ENCODE data around the gene SYT7.

Gene SYT7

GRCh38 chr11:61505640-61506155 lies 75.2 kb downstream of the SYT7 start:
- POLR2A ChIA-PET = no interaction called here
- H3K36me3 ChIP-seq (ENCODE audit: control insufficient read depth in 2 of 2, insufficient read depth in 1 of 2, low read length in 2 of 2) = no peaks in the 10 kb centered on the region
- CTCF ChIA-PET = interaction anchor here (0.6 to 1.7 kb wide), 5 partner anchors 11 to 316 kb away, joined by 3 to 19 read pairs (median 4); no protein-coding TSS in a partner anchor
- no peak overlapping the region for H3K27ac ChIP-seq (ENCODE audit: extremely low read depth, low read depth, low read length)
- H3K4me3 ChIP-seq (ENCODE audit: low read depth, low read length) = no peak overlapping the region
- H3K9me3 ChIP-seq (ENCODE audit: control insufficient read depth, insufficient read depth, low read depth, low read length) = no peaks in the 10 kb centered on the region
- no peaks in the 10 kb centered on the region for H3K4me1 ChIP-seq (ENCODE audit: control insufficient read depth, insufficient read depth, low read length)
- TF ChIP-seq, protein P1, sequence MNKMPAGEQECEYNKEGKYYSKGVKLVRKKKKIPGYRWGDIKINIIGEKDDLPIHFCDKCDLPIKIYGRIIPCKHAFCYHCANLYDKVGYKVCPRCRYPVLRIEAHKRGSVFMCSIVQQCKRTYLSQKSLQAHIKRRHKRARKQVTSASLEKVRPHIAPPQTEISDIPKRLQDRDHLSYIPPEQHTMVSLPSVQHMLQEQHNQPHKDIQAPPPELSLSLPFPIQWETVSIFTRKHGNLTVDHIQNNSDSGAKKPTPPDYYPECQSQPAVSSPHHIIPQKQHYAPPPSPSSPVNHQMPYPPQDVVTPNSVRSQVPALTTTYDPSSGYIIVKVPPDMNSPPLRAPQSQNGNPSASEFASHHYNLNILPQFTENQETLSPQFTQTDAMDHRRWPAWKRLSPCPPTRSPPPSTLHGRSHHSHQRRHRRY (tag by site-specific recombination; IDR thresholded peaks at IDR 0.05) = no peak
- TF ChIP-seq, protein P2, sequence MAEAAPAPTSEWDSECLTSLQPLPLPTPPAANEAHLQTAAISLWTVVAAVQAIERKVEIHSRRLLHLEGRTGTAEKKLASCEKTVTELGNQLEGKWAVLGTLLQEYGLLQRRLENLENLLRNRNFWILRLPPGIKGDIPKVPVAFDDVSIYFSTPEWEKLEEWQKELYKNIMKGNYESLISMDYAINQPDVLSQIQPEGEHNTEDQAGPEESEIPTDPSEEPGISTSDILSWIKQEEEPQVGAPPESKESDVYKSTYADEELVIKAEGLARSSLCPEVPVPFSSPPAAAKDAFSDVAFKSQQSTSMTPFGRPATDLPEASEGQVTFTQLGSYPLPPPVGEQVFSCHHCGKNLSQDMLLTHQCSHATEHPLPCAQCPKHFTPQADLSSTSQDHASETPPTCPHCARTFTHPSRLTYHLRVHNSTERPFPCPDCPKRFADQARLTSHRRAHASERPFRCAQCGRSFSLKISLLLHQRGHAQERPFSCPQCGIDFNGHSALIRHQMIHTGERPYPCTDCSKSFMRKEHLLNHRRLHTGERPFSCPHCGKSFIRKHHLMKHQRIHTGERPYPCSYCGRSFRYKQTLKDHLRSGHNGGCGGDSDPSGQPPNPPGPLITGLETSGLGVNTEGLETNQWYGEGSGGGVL (tag by site-specific recombination; IDR thresholded peaks at IDR 0.05) = peak; percentile 77
- TF ChIP-seq ZNF624 (tag by site-specific recombination; IDR thresholded peaks at IDR 0.05) (no peak), ZXDB (tag by site-specific recombination; IDR thresholded peaks at IDR 0.05) (no peak), CTCF (tag by site-specific recombination; IDR thresholded peaks at IDR 0.05) (no peak), IKZF3 (tag by site-specific recombination; IDR thresholded peaks at IDR 0.05) (0 out of 2 replicates have a peak, but pooled peaks have one; percentile 18), ZNF221 (tag by site-specific recombination; IDR thresholded peaks at IDR 0.05; ENCODE audit: borderline replicate concordance) (no peak), ZNF423 (tag by site-specific recombination; IDR thresholded peaks at IDR 0.05) (no peak), ZNF350 (tag by site-specific recombination; IDR thresholded peaks at IDR 0.05) (no peak), ZFHX2 (tag by site-specific recombination; conservative IDR thresholded peaks at IDR 0.05) (peak; percentile 87), GLIS2 (tag by site-specific recombination; IDR thresholded peaks at IDR 0.05) (peak; percentile 57), PRDM10 (tag by site-specific recombination; IDR thresholded peaks at IDR 0.05) (peak; percentile 55), ZIC2 (tag by site-specific recombination; IDR thresholded peaks at IDR 0.05) (peak; percentile 98), ZNF514 (tag by site-specific recombination; IDR thresholded peaks at IDR 0.05) (no peak), HOXD13 (CRISPR knock-in tag; IDR thresholded peaks at IDR 0.05; ENCODE audit: borderline replicate concordance) (no peak), SETDB1 (IDR thresholded peaks at IDR 0.05; ENCODE audit: insufficient read length, low read length) (no peak), ZNF529 (tag by site-specific recombination; IDR thresholded peaks at IDR 0.05; ENCODE audit: insufficient replicate concordance) (no peak), ZNF555 (tag by site-specific recombination; conservative IDR thresholded peaks at IDR 0.05) (no peak), ZFP69B (tag by site-specific recombination; IDR thresholded peaks at IDR 0.05) (no peak), EGR2 (tag by site-specific recombination; IDR thresholded peaks at IDR 0.05; ENCODE audit: low read depth) (peak; percentile 69), INSM2 (tag by site-specific recombination; IDR thresholded peaks at IDR 0.05) (no peak), ZNF292 (tag by site-specific recombination; IDR thresholded peaks at IDR 0.05; ENCODE audit: borderline replicate concordance, low read depth) (no peak), ZNF76 (tag by site-specific recombination; IDR thresholded peaks at IDR 0.05; ENCODE audit: borderline replicate concordance, low read depth) (no peak), ZNF571 (tag by site-specific recombination; IDR thresholded peaks at IDR 0.05) (no peak), ZBTB8A (tag by site-specific recombination; IDR thresholded peaks at IDR 0.05) (peak; percentile 26; the same call in 1 of the 2 replicates), ZNF202 (tag by site-specific recombination; IDR thresholded peaks at IDR 0.05; ENCODE audit: borderline replicate concordance) (no peak), FEZF1 (tag by site-specific recombination; IDR thresholded peaks at IDR 0.05) (peak; percentile 36)
- TF ChIP-seq, protein P3, sequence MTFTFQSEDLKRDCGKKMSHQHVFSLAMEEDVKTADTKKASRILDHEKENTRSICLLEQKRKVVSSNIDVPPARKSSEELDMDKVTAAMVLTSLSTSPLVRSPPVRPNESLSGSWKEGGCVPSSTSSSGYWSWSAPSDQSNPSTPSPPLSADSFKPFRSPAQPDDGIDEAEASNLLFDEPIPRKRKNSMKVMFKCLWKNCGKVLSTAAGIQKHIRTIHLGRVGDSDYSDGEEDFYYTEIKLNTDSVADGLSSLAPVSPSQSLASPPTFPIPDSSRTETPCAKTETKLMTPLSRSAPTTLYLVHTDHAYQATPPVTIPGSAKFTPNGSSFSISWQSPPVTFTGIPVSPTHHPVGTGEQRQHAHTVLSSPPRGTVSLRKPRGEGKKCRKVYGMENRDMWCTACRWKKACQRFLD (tag by site-specific recombination; IDR thresholded peaks at IDR 0.05) = no peak
